D721Med (cell line): ENCODE measurements around the gene AGO1.
"Not testable (repeated sequence)": the region's sequence is repeated elsewhere in the genome, so short reads cannot be mapped to it uniquely, and the experiment has no call there.

Experiments used
- DNase-seq: peaks from one replicate; pipeline ENCODE4 v3.0.0; 2011; ENCODE audit warnings: low spot score; ENCODE audit not compliant: insufficient read length
- FAIRE-seq: peaks from 2 replicates; lab custom pipeline; 2011; peaks lifted over from hg19 to GRCh38; lab: Jason Lieb, UNC
- TF ChIP-seq, protein P1 (sequence below): IDR thresholded peaks from 2 replicates; pipeline ENCODE4 v1.5.1; 2012; ENCODE audit warnings: mild to moderate bottlenecking, control low read depth; ENCODE audit not compliant: insufficient read depth; ENCODE audit errors: missing control alignments

AGO1 gene

DNA sequence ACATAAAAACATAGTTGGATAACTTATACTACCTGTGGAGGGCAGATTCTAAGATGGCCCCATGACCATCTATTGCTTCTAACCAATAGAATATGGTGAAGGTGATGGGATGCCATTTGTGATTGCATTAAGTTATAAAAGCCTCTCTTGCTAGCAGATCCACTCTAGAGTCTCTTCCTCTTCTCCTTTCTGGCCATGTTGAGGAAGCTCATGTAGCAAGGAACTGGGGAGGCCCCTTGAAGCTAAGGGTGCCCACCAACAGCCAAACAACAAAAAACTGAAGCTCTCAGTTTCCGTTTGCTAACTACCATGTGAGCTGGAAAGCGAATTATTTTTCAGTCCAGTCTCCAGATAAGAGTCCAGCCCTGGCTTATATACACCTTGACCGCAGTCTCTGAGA is 16.0 kb upstream of the AGO1 start:
- DNase-seq (no peak), FAIRE-seq (no peak)
- TF ChIP-seq, protein P1, sequence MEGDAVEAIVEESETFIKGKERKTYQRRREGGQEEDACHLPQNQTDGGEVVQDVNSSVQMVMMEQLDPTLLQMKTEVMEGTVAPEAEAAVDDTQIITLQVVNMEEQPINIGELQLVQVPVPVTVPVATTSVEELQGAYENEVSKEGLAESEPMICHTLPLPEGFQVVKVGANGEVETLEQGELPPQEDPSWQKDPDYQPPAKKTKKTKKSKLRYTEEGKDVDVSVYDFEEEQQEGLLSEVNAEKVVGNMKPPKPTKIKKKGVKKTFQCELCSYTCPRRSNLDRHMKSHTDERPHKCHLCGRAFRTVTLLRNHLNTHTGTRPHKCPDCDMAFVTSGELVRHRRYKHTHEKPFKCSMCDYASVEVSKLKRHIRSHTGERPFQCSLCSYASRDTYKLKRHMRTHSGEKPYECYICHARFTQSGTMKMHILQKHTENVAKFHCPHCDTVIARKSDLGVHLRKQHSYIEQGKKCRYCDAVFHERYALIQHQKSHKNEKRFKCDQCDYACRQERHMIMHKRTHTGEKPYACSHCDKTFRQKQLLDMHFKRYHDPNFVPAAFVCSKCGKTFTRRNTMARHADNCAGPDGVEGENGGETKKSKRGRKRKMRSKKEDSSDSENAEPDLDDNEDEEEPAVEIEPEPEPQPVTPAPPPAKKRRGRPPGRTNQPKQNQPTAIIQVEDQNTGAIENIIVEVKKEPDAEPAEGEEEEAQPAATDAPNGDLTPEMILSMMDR, result no peak

DNA sequence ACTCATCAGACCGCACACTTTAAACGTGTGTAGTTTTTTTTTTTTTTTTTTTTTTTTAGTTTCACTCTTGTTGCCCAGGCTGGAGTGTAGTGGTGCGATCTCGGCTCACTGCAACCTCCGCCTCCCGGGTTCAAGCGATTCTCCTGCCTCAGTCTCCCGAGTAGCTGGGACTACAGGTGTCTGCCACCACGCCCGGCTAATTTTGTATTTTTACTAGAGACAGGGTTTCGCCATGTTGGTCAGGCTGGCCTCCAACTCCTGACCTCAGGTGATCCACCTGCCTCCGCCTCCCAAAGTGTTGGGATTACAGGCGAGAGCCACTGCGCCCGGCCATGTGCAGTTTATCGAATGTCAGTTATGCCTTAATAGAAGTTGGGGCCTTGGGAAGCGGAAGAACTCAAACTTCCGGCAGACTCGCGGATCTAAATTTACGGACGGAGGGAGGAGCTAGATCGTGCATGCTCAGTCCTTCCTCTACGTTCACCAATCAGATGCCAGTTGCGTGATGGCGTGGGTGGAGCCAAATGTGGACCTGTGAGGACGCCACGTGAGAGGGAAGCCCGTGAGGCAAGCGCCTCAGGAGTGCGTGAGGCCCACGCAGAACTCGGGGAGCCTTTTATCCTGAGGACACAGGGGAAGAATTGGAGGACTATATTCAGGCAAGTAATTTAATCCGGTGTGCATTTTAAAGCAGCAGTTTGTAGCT is 13.6 kb upstream of the AGO1 start:
- FAIRE-seq, DNase-seq: not testable (repeated sequence)

DNA sequence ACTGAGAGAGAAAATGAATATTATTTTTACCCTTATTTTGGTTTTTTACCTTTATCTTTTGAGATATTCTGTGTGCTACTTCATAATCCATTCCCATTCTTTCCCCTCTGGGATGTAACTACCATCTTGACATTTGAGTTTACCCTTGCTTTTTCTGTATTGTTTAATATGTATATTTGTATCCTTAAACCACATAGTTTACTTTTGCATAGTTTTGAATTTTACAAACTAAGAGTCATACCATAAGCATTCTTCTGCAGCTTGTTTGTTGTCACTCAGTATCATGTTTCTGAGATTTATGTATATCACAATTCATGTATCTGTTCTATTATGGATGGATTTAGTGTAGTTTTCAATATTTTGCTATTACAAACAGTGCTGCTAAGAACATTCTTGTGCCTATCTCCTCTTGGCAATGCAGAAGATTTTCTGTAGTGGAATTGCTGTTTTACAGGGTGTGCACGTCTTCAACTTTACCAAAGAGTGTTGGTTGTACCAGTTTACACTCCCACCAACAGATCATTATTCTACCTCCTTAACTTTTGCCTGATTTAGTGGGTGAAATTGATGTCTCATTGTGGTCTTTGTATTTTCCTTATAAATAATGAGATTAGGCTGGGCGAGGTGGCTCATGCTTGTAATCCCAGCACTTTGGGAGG is 12.2 kb upstream of the AGO1 start:
- DNase-seq (no peak), FAIRE-seq (no peak)
- TF ChIP-seq, protein P1, result no peak

DNA sequence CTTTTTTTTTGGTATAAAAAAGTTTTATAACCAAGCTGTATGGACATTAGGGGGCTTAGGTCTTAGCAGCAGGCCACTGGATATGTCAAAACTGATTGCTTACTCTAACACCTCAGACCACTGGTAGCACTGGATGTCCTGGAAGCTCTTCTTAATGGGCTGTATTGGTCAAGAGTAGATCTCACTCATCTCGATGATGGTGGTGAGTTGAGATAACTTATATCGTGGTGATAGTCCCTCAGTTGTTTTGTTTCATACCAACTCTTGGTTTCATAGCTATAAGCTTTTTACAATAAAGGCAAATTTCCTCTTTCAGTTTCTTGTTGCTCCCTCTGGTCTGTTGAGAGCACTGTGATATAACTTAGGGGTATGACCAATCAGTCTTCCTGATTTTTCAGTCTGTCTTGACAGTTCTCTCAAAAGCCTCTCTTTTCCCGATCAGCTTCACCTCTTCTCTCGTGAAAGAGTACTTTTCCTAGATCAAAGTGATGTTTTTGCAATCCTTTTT is 9.7 kb upstream of the AGO1 start:
- TF ChIP-seq, protein P1, result no peak
- no peak for DNase-seq
- FAIRE-seq, result no peak

DNA sequence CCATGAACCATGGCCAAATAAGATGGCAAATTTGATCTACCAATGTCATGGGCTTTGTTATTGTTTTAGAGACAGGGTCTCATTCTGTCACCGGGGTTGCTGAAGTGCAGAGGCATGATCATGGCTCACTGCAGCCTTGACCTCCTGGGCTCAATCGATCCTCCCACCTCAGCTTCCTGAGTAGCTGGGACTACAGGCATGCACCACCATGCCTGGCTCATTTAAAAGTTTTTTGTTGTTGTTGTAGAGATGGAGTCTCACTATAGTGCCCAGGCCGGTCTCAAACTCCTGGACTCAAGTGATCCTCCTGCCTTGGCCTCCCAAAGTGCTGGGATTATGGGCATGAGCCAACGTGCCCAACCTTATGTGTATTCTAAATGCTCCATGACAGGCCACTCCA is 8.9 kb upstream of the AGO1 start:
- not testable (repeated sequence) for FAIRE-seq, DNase-seq

DNA sequence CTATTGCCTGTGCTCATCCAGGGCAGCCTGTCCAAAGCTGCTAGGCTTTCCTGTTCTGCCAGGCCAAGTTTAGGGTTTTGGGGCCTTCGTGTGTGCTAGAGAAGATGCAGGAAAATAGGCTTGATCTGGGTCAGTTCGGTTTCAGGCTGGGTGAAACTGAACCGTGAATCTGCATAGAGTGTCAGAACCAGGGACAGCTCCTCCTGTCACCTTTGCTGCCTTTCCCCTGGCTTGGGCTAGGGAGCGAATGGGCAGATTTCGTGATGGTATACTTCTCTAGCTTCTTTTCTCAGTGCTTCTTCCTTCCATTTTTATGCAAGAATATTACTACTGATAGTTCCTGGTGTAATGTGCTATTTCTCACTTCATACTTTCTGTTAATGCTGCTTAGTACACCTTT is 6.0 kb upstream of the AGO1 start:
- no peak for FAIRE-seq
- TF ChIP-seq, protein P1, result no peak
- no peak for DNase-seq

DNA sequence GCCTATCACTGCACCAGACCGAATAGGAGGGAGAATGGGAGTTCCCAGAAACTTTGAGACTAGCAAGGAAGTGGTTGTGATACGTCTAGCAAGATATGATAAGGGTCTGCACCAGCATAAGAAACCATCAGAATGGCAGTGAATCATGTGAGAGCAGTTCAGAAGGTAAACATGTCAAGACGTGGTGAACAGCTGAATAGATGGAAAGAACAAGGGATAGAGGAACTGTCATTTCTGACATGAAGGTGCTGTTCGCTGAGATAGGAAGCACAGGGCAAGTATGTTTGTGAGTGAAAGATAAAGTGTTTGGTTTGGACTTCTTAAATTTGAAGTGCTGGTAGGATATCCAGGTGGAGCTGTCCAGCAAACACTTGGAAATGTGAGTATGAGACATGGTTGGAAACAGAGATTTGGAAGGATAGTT is 1.1 kb upstream of the AGO1 start:
- TF ChIP-seq, protein P1, result no peak
- no peak for DNase-seq
- FAIRE-seq, result no peak

DNA sequence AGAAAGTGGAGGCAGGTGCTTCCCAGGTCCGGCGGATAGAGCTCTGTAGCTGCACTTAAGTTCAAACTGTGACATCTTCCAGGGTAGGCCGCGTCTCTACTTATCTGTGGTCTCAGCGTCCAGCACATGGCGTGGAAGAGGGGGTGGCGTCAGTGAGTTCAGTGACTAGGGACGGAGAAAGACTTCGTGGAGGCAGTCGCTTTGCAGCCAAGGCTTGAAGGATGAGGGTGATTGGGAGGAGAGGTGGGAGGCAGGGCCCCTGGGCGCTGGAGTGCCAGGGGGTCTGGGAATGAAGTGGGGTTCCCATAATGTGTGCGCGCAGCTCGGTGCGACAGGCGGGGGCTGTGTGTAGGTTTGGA is 444 bp upstream of the AGO1 start:
- TF ChIP-seq, protein P1, result no peak
- FAIRE-seq, result no peak
- DNase-seq, result no peak
